Esophagus (tissue), 2 donors: Measurements from ENCODE around the gene SPATS2L. TPM values are rescaled to one million over a fixed set of nuclear protein-coding genes. Genes with fewer than 3 reads are reported as not detected.

Source experiments
- H3K27ac ChIP-seq, 2 donors: one replicate each; pipeline ENCODE4 v1.5.1; 2013; ENCODE audit warnings: low read depth in 2 of 2, mild to moderate bottlenecking in 2 of 2, inconsistent platforms in 1 of 2, low read length in 1 of 2, moderate library complexity in 1 of 2
- H3K27me3 ChIP-seq, 2 donors: one replicate each; pipeline ENCODE4 v1.6.1; 2013; ENCODE audit warnings: low read length in 2 of 2, control low read depth in 1 of 2, mild to moderate bottlenecking in 1 of 2; ENCODE audit not compliant: insufficient read depth in 2 of 2, control insufficient read depth in 1 of 2
- H3K36me3 ChIP-seq, 2 donors: one replicate each; pipeline ENCODE4 v1.6.1; 2013; ENCODE audit warnings: low read length in 1 of 2; ENCODE audit not compliant: control insufficient read depth in 2 of 2, insufficient read depth in 2 of 2
- H3K4me1 ChIP-seq, 2 donors: one replicate each; pipeline ENCODE4 v1.6.1; 2013; ENCODE audit warnings: low read length in 1 of 2; ENCODE audit not compliant: control insufficient read depth in 2 of 2, insufficient read depth in 2 of 2
- H3K4me3 ChIP-seq, 2 donors: one replicate each; pipeline ENCODE4 v1.5.1; 2013; ENCODE audit warnings: low read length in 2 of 2, mild to moderate bottlenecking in 2 of 2, low read depth in 1 of 2, moderate library complexity in 1 of 2
- H3K9me3 ChIP-seq, 2 donors: one replicate each; pipeline ENCODE4 v1.6.1; 2013; ENCODE audit warnings: mild to moderate bottlenecking in 2 of 2, low read depth in 1 of 2, low read length in 1 of 2, moderate library complexity in 1 of 2; ENCODE audit not compliant: control insufficient read depth in 2 of 2, insufficient read depth in 1 of 2
- WGBS, 2 donors: extraction: QIAGEN DNeasy Blood & Tissue Kit; methylation state at CpG; one replicate each; pipeline ENCODE4 v1.1.7; 2013; 5-methylcytosine and 5-hydroxymethylcytosine counted together
- polyA plus RNA-seq, 2 donors: library from polyadenylated mRNA; stranded (reverse); fragments of 200-250 nt; gene quantifications; one replicate each; pipeline ENCODE4 v1.2.3, GENCODE V29; 2013
- donor health status: healthy with polysubstance abuse.
- donor health status: Bipolar disorder and iron deficiency.

Gene SPATS2L
- polyA plus RNA-seq, 2 donors: 41.2 to 47.5 TPM

DNA sequence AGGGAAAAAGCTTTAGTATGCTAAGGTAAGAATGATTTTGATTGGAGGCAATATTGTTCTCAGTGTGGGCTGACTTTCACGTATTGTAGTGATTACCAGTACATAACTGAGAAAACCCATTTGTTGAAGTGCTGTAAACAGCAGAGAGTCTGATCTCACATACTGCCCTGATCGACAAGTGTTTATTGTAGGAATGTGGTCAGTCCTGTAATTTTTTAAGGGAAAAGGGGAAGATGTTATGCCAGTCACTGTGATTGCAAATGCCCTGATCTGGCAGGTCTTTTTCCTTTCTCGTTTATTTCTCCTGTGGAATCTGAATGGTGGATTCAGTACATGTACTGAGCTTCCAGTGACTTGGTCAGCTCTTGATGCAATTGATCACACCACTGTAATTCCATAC, 11.5 kb downstream of the SPATS2L start:
- H3K9me3 ChIP-seq: no peaks in the 10 kb centered on the region
- no peak overlapping the region for H3K27ac ChIP-seq
- no peaks in the 10 kb centered on the region for H3K36me3 ChIP-seq
- no peaks in the 10 kb centered on the region for H3K27me3 ChIP-seq
- no peaks in the 10 kb centered on the region for H3K4me1 ChIP-seq
- H3K4me3 ChIP-seq: no peak overlapping the region
- WGBS, 2 donors: 37 to 56% methylated on average over 3 of the region's 3 CpGs

DNA sequence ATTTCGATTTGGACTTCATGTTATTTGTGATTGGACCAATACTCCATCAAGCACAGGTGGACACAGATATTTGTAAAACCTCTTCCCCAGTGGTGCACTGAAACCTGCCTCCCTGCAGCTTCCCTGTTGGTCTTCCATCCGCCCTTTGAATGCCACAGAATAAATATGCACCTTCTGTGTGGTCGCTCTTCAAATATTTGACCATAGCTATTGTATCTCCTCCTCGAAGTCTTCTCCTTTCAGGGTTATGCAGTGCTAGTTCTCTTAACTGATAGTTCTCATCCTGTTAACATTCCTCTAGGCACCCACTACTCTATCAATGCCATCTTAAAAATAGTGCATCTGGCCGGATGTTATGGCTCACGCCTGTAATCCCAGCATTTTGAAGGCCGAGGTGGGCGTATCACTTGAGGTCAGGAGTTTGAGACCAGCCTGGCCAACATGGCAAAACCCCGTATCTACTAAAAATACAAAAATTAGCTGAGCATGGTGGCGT, 12.5 kb downstream of the SPATS2L start:
- Histone ChIP-seq H3K27ac (no peak overlapping the region), H3K9me3 (no peaks in the 10 kb centered on the region), H3K27me3 (no peaks in the 10 kb centered on the region), H3K4me1 (no peaks in the 10 kb centered on the region), H3K36me3 (no peaks in the 10 kb centered on the region), H3K4me3 (no peak overlapping the region)
- WGBS, 2 donors: 80 to 85% methylated on average over 10 of the region's 10 CpGs

DNA sequence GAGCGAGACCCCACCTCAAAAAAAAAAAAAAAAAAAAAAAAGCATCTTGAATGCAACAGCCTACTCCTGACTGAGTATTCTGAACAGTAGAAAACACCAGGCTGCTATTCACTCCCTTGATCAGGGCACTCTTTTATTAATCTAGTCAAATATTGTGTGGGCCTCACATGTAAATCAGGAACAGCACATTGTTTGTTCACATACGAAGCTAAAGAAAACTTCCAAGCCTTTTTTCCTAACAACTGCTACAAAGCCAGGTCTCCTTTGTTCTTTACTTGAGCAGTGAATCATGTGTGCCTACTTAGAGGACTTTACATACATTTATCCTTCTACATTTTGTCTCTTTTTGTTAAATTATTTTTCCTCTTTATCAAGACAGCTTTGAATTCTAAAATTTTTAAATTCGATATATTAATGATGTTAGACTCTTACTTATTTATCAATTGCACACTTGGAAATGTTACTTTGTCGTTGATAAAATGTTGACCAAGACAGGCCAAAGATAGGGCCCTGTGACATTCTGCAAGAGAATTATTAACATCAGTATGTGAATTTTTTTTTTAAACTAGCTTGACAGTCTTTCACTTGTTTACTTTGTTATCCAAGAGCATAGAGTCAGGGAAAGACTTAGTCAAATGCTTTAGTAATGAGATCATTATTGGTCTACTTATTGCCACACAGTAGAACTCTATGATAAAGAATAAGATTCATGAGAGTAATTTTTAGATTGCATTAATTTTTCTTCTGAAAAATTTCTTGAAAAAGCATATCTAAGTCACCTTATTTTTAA, 13.2 kb downstream of the SPATS2L start:
- WGBS, 2 donors: 43 to 63% methylated on average over 3 to 4 of the region's 4 CpGs
- Histone ChIP-seq H3K27ac (no peak overlapping the region), H3K4me1 (no peaks in the 10 kb centered on the region), H3K36me3 (no peaks in the 10 kb centered on the region), H3K27me3 (no peaks in the 10 kb centered on the region), H3K4me3 (no peak overlapping the region), H3K9me3 (no peaks in the 10 kb centered on the region)

DNA sequence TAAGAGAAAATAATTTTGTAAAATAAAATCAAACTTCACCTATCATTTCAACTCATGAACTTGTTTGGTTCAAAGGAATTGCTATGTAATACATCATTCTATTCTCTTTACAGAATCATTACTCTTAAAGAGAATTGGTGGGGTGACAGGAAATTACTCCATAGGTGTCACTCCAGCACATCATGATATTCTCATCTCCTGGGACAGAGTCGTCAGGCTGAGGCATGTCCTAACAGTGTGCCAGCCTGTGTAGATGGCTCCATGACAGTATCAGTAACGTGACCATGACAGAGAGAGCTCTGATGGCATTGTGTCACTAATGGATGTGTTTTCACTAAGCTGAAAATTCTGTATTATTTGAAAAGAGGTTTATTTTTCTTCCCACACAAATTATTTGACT, 13.9 kb downstream of the SPATS2L start:
- H3K27me3 ChIP-seq: no peaks in the 10 kb centered on the region
- H3K36me3 ChIP-seq: no peaks in the 10 kb centered on the region
- WGBS, 2 donors: 32 to 45% methylated on average over 2 of the region's 2 CpGs
- H3K4me3 ChIP-seq: no peak overlapping the region
- peak overlapping the region in 1 of 2 donors; percentile 4 for H3K27ac ChIP-seq
- H3K4me1 ChIP-seq: no peaks in the 10 kb centered on the region
- H3K9me3 ChIP-seq: no peaks in the 10 kb centered on the region

DNA sequence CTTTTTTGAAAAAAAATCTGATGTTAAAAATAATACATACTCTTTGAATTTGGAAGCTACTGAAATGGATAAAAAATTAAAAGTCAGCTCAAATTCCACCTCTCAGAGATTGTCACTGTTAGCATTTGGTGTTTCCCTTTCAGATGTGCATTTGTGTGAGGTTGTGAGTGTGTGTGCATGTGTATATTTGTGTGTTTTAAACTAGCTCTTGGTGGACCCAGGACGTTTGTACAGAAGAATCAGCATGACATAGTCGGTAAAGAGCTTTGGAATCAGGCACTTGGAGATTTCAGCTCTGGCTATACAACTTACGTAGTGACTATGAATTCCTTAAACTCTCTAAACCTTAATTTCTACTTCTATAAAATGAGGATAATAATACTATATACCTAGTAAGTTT, 14.5 kb downstream of the SPATS2L start:
- WGBS, 2 donors: 74 to 78% methylated on average over 3 of the region's 3 CpGs
- Histone ChIP-seq H3K9me3 (no peaks in the 10 kb centered on the region), H3K27ac (no peak overlapping the region), H3K36me3 (no peaks in the 10 kb centered on the region), H3K4me1 (no peaks in the 10 kb centered on the region), H3K4me3 (no peak overlapping the region), H3K27me3 (no peaks in the 10 kb centered on the region)

DNA sequence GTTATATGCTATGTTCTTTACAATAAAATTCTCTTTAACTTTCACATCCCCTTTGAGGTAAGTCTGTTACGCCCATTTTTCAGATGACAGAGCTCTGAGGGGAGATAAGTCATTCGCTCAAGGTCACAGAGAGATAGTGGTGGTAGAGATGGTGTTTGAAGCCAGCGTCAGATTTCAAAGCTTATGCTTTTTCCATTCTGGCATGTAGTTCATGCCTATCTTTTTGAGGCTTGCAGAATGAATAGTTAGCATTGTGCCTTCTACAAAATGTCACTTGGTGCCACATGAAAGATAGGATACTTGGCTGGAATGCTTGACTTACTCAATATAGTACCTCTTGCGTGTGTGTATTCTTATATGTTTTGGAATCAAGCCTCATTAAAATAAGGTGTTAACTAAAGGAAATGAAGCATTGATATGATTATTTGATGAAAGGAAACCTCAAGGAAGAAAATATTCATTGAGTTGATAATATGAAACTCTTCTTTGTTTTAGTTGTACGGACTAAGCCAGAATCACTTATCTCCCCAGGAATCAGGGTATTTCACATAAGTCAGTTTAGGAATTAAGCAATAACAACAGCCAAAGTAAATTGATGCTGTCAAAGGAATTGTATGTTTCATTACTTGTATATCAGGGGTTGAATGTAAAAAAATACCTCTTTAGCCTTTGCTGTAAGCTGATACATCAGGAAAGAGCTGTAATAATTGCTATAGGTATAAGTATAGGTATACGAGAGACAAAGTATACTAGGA, 15.5 kb downstream of the SPATS2L start:
- Histone ChIP-seq H3K9me3 (no peaks in the 10 kb centered on the region), H3K4me3 (no peak overlapping the region), H3K27ac (no peak overlapping the region), H3K36me3 (no peaks in the 10 kb centered on the region), H3K4me1 (no peaks in the 10 kb centered on the region), H3K27me3 (no peaks in the 10 kb centered on the region)
- WGBS, 2 donors: 57 to 62% methylated on average over 6 of the region's 6 CpGs

DNA sequence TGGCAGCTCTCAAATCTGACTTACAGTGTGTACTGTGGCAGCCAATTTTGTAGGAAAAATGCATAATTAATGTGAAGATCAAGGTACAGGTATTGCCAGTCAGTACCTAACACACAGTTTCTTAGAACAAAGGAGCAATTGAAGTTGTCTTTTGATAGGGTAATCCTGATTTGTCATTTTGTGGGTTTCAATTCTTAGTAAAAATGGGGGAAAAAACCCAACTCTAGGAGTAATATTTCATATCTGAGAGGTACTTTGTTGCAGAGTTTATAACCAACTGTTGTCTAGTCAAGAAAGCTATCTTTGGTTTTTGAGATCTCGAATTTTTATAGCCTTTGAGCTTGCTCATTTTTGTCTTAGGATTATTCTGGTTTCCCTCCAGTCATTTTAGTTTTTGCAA, 16.1 kb downstream of the SPATS2L start:
- Histone ChIP-seq H3K4me3 (no peak overlapping the region), H3K36me3 (no peaks in the 10 kb centered on the region), H3K27ac (no peak overlapping the region), H3K27me3 (no peaks in the 10 kb centered on the region), H3K4me1 (no peaks in the 10 kb centered on the region), H3K9me3 (no peaks in the 10 kb centered on the region)
- WGBS, 2 donors: 53 to 71% methylated on average over 1 of the region's 1 CpG

DNA sequence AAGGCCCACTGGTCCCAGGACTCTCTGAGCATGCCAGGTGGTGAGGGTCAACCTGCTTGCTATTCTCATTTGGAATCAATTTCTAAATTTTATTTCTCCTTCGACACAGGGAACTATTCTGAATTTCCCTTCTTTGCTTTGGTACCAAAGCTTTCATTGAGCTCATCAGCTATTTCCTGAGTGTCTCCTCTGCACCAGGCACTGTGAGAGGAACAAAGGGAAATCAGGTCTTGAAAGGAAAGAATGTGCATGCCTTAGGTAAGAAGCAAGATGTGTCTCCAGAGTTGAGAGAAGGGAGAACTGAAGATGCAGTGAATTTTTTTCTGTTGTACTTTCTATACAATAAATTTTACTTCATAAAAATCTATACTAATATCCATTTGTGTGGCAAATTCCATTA, 17.9 kb downstream of the SPATS2L start:
- H3K27me3 ChIP-seq: no peaks in the 10 kb centered on the region
- H3K9me3 ChIP-seq: no peaks in the 10 kb centered on the region
- peaks cover 0 to 1% of the 10 kb centered on the region in 2 donors for H3K36me3 ChIP-seq
- H3K4me1 ChIP-seq: no peaks in the 10 kb centered on the region
- H3K27ac ChIP-seq: no peak overlapping the region
- H3K4me3 ChIP-seq: no peak overlapping the region
- 76 to 84% methylated on average over 1 of the region's 1 CpG for WGBS, 2 donors

DNA sequence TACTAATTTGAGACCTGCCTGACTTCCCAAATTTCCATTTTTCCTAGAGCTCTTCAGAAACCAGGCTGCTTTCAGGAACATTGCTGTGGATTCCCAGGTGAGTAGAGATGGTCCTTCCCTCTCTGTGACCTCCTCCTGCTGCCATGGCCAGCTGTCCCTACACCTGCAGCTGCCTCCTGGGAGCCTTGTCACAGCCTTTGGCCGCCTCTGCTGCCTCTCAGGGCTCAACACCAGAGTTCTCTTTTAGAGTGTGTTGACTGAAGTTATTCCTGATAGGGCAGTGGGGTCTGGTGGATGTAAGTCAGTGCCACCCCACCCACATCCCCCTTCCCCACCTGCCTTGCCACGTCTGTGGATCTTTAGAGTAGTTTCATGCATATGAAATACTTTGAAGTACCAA, 22.9 kb downstream of the SPATS2L start:
- Histone ChIP-seq H3K4me3 (no peak overlapping the region), H3K36me3 (peaks cover 0 to 2% of the 10 kb centered on the region in 2 donors), H3K4me1 (no peaks in the 10 kb centered on the region), H3K27ac (no peak overlapping the region), H3K27me3 (no peaks in the 10 kb centered on the region), H3K9me3 (no peaks in the 10 kb centered on the region)
- WGBS, 2 donors: 81% methylated on average over 2 of the region's 2 CpGs
